ENCODE results near the gene CD180.

CD180 gene
- 0.07 to 0.24 reads per million in 2 donors for total RNA-seq

DNA sequence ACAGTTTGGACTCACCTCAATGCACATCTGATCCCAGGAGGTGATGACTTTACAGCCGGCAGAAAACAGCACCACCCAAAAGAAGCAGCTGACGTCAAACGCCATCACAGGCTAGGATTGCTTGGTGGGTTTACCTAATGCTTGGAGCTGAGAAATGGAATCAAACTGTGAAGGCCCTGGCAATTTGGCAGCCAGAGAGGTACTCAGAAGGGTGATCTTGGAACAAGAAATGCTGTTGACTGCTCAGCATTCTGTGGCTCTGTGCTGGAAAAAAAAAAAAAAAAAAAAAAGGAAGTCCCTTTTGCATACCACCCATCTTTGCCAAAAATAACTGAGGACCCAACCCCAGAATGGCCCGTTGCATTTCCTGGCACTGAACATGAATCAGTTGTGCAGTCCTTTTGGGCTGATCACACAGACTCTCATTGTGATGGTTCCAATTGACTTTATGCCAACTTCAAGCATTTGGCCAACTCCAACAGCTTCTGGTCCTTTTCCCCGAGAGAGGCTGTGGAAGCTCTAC lies at the start of gene CD180:
CD180 (minus strand) TSS at position 263 of the 523 bp plus-strand sequence; CDS start at position 105, 158 bp downstream.
- DNase-seq, result no peak

DNA sequence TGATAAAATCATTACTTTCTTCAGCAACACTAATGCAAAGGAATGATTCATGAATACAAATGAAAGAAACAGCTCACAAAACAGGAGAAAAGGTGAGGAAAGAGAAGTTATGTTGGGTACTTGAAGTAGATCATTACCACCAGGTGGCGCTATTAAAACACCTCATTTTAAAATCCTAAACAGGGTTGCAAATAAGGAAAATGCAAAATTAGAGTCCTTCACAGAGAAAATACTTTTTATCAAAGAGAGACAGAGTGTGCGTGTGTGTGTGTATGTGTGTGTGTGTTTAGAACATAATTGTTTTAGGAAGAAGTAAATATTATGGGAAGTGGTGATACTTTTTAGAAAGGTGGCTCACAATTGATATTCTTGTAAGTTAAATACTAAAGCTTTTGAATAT lies 49.5 kb upstream of the CD180 start:
- DNase-seq, result no peak

DNA sequence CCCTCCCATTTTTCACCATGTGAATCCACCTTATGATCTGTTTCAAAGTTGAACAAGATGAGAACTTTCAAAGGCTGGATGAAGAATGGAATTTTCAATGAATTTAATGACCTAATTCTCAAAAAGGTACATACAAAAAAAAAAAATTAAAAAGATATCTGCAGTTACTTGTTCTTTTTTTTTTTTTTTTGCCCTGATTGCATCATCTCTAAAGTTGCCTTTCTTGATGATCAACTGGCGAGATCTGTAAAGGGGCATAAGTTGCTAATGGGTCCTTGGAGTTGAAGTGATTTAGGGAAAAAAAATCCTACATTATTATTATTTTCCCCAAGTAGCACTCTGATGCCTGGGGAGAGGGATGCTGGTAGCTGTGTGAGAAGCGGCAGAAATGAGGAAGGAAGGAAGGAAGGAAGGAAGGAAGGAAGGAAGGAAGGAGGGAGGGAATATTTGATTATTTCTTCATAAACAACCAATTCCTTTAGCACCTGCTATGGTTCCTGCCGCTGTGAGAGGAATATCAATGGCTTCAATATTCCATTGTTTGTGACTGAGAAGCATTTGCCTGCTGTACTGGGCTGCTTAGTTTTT lies 48.8 kb upstream of the CD180 start:
- DNase-seq, result no peak

DNA sequence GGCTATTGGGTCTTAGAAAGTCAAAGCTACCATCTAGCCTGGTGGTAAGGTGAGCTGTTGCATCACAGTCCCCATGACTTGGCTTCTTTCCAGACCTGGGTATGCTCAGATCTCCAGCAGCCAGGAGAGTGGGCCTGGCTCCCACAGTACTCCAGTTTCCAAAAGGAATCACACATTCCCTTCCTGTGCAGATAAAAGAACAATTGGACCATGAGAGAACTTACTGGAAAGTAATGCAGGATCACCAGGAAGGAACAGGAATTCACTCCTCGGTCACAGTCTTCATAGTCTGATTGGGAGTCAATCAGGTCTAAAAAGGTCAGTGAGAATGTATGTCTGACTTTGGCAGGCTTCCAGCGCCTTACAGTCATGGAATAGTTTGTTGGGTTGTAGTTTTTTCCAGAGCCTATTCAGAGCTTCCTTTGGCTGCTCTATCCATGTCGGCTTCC lies 47.8 kb upstream of the CD180 start:
- no peak for DNase-seq

DNA sequence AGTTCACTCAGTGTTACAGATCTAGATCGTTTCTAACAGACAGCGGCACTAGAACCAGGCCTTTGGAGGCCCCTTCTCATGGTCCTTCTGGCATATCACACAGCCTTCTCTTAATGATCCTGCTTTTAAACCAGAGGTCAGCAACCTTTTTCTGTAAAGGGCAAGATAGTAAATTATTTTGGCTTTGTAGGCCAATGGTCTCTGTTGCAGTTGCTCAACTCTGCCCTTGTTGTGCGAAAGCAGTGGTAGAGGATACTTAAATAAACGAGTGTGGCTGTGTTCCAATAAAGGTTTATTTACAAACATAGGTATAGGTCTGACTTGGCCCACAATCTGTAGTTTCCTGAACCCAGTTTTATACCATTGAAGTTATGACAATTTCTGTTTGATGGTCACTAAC lies 47.3 kb upstream of the CD180 start:
- no peak for DNase-seq

DNA sequence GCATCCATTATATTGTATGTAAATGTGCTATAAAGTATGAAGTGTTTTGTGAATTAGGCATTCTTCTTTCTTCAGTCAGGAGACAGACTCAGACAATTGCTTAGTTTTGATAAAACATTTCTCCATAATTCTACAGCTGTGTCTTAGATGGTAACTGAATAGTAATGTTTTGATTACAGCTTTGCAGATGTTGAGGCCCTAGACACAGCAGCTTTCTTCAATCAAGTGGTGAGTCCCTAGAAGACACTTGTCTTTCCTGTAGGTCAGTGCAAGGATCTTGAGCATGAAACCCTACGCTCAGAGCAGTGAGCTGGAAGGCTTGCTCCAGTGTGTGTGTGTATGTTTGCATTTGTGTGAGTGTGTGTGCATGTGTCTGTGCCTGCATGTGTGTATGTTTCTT lies 46.8 kb upstream of the CD180 start:
- no peak for DNase-seq

DNA sequence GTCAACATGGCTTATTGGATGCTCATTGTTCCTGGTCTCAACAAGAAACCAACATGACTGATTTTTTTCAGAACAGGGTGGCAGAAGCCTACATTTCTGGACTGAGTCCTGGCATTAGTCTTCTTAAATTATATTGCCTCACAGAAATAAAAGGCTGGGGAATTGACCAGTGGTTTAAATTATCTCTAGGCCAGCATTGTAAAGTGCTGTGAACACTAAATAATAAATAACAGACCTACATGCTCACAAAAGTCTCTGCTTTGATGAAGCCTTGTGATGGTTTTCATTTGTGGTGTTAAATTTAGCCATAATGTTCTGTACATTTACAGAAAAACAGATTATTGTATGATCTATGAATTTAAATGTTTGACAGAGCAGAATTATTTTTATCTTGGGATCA lies 44.7 kb upstream of the CD180 start:
- no peak for DNase-seq

DNA sequence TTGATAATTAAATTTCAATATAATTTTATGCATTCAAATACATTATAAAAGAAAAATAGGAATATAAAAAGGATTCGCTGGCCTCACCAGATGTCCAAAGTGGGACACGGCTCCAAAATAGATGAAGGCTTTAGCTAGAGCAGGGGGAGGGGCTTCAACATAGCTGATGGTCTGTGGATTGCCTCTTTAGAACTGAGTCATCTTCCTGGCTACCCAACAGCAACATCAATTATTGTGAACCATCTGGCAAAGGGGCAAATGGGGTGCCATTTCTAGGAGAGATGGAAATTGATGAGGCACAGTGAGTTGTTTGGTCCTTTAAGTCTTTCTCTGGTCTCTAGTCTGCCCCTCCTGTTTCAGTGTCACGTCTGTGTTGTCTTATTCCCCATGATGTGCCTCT lies 44.2 kb upstream of the CD180 start:
- DNase-seq, result no peak

DNA sequence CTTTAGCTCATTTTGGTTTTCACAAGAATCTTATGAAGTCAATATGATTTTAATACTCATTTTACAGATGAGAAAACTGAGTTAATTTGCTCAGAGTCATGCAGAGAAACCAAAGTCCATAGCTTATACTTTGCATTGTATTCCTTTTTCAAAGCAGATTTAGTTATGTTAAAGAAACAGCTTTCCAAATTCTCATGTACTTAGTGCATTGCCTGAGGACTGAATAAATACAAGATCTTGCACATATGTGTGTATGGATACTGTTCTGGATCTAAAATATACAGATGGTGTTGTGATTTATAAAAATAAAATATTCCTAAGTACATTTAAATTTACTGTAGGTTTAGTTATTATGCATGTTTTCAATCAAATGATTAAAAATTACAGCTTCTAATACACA lies 43.5 kb upstream of the CD180 start:
- DNase-seq, result no peak

DNA sequence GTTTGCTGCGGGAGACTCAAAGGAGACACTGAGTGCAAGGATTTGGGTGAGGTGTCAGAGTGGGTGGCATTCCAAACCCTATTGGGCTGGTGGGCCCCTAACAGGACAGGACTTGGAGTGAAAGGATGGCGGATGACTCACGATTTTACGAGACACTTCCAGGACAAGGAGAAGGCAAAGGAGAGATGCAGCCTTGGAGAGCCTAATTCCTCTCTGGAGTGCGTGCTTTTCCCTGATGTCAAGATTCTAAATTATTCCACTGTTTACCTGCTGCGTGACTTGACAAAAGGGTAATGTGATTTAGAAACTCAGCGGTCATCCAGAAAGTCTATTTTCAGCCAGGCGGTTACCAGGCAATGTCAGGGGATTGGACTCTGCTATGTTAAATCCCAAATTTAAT lies 41.6 kb upstream of the CD180 start:
- no peak for DNase-seq

DNA sequence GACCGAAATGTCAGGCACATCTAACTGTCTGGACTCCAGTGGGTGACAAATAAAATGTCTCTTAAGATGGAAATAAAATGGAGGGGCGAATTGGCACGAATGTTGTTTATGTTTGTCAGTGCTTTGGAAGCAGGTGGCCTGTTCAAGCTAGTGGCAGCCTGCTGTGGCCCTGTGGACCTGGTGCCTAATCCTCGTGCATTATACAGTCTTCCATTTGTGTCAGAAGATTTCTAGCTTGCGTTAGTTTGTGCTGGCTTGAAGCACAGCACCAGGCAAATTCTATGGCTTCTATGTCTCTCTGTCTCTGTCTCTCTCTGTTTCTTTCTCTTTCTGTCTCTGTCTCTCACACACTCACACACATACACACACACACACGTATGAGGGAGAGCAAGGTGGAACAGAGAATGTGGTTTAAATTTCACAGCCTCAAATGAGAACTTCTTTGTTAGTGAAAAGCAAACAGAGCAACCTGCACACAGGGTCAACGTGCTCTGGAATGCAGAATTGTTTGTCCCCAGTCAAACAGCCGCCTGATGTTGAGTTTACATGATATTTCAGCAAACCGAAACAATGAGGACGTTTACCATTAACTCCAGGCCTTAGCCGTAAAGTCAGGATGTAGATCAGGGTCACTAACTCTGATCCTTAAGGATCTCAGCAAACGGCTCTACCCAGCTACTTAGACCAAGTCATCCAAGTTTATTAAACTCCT lies 39.0 kb upstream of the CD180 start:
- no peak for DNase-seq

DNA sequence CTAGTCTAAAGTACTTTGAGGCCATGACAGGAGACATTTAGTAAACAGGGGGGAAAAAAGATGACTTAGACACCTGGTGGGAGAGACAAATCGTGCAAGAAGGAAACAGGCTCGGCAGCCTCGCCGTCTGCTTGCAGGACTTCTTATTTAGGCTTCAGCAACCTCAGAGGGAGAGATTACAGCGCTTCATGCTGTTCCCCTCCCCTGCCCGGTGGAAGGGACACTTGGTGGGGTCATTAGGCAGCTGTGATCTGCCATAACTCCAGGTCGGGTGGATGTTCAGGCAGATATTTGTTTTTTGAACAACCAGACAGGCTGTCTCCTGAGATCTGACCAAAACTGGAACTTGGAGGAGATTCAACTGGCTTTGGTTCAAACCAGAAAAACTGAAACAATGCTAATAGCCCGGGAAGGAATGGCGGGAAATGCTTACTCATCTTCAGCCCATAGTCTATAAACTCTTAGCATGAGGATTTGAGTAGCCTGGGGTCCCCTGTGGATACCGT lies 38.1 kb upstream of the CD180 start:
- DNase-seq, result no peak

DNA sequence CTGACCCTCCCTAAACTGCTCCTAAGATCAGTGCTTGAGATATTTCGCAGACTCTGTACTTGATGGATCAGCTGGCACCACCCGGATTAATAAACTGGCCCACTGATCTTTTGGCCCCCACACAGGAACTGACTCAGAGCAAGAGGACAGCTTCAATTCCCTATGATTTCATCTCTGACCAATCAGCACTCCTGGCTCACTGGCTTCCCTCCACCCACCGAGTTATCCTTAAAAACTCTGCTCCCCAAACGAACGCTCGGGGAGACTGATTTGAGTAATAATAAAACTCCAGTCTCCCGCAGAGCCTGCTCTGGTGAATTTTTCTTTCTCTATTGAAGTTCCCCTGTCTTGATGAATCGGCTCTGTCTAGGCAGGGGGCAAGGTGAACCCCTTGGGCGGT lies 36.5 kb upstream of the CD180 start:
- no peak for DNase-seq

DNA sequence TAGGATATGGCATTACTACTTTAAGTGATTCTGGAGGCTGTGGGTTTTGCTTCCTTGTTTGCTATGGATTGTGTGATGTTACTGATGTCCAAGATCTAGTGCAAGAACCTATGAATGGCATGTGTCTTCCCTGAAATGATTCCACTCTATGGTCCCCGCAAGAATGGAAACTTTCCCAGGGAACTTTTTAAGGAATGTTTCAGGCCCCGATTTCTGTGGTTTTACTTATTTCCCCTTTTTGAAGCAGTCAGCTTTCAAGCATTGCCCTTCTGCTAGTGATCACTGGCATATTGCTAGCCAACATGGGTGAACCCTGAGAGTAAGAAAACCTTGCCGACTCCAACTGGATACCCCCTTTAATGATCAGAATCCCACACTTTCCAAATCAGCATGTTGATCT lies 26.6 kb upstream of the CD180 start:
- no peak for DNase-seq

DNA sequence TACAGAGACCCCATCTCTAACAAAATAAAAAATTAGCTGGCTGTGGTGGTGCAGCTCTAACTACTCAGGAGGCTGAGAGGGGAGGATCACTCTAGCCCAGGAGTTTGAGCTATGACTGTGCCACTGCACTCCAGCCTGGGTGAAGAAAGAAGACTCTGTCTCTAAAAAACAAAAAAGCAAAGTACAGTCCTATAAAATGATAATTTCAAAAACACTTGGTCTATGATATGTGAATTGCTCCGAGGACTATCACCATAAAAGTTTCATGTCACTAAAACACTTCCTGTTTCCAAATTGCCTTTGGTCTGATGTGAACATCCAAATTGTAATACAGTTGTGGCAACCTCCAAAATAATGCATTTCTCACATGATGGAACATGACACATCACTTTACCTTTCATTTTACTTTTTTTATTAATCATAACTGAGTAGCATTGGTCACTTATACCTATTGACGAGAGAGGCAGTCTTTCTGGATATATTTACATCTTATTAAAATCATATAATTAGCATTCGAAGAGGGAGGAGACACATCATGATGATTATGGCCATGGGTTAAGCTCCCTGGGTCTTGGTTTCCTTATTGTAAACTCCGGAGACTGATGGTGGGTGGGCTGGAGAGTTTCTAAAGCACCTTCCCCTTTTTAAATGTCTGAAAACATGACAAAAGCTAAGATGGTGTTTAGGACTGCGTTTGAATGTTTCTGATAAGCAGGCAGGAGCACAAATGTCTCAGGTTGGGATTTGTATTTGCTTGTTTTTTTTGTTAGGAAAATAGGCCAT lies 25.8 kb upstream of the CD180 start:
- no peak for DNase-seq

DNA sequence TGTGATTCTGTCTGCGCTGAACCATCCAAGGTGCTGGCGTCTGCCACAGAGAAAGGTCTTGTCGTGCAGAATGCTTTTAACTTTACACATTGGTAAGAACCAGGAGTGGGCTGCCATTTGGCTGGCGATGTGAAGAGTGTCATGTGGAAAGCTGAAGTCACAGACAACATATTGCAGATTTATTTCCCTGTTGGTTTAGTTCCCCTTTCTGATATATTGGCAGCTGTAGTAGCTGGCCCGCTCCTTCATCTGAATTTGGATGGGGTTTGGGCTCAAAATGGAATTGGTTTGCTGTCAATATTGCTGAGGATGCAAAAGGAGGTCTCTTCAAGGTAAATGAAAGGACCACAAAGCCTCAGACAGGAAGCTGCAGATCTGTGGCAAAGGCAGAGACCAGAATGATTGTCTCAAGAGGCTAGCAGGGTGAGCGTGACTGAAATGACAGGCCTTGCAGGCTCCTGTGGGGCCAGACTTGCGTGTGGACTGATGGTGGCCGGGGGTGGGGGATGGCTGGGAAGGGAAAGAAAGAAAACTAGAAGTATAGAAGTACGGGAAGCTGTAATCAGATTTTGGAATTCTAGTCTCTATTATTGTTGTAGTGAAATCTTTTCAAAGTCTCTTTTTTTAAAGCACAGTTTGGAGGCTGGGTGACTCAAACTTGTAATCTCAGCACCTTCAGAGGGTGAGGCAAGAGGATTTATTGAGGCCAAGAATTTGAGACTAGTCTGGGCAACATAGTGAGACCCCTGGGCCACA lies 25.1 kb upstream of the CD180 start:
- peak; percentile 19 for DNase-seq

DNA sequence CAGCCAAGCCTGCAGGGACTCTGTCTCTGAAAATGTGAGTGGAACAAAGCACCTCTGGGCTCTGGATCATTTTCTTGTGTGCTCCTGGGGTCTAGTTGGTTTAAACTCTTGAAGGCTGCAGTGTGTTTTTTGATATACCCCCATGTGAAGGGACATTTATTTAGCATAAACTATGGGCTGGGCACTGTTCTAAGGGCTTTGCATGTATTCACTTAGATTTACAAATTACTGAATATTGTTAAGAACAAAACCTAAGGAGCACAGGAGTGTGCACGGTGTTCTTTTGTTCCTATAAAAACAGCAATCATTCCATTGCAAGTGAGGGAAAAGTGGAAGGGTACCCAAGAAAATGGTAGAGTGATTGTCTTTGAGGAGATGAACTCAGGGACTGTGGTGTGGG lies 20.0 kb upstream of the CD180 start:
- DNase-seq, result no peak

DNA sequence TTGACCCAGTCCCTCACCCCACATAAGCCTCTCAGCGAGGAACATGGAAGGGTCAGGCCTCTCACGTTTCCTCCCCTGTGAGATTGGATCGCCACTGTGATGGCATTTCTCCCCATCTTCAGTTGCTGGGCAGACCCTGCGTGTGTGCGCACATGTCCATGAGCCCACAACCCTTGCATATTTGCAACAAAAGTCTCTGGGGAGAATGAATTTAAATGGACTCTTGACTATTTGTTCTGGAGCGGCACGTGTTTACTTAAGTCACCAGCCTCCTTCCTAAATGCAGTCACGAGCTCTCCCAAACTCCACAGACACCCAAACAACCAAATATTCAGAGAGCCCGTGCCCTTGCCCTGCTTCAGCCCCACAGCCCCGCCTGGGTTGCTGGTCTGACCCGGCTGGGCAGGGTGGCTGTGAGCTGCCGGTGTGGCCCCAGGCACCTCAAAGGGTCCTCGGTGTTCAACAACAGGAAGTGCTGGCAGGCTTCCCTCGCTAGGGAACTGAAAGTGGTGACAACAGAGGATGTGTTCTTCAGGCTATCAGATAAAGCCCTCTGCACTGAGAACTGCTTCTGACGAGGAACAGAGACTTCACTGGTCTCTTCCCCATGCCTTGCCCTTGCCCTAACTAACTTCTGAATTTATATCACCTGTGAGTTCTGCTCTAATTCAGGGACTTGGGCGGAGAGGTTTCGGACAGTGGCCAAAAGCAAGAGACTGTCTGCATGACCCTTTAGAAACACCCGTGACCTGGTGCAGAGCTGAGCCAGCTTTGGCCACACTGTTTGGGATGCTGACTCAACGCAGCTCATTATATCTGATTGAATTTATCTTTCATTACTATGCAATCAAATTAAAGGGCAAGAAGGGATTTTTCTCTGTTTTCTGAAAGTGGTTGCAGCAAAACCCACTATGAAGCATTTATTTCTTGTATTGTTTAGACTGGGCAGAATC lies 19.2 kb upstream of the CD180 start:
- DNase-seq, result peak; percentile 49

DNA sequence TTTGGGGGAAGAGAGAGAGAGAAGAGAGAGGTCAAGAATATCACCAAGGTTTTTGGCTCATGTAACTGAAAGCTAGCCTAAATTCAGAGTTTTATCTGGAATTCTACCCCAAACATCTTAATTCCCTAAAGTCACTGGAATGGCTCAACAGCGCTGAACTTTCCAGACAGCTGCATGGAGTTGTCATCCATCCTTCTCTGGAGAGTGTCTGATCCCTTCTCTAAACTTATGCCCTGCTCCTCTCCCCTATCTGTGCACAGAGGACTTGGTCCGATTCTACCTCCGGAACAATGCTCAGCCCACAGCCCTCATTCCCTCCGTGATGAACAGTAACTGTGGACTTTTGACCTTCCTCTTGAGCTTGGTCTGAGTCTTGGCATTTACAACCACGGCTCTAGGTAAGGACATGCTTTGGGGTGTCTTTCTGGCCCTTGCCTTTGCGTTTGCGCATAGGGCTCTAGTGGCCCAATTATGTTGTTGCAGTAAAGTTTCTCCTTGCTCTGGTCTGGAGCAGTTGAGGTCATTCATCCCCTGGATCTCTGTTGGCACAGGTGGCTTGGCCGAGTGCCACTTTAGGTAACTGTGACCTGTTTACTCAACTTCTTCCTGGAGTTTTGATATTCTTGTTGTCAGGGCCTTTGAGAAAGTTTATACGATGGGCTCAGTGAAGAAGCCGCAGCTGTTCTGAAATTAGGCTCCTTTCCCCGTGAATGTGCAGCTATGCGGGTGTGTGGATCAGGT lies 18.3 kb upstream of the CD180 start:
- no peak for DNase-seq

DNA sequence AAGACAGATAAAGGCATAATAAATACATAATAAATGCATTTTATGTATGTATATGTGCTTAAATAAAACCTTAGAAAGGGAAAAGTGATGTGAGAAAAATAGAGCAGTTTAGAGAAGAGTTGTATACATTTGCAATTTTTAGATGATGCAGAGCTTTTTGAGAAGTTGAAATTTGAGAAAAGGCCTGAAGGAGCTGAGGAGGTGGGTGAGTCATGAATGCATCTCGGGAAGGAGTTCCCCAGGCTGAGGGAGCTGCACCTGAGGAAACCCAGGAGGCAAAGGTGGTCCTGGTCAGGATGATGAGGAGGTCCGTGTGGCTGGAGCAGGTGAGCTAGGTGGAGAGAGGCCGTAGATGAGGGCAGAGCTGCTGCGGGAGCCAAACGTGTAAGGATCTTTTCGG lies 17.4 kb upstream of the CD180 start:
- DNase-seq, result no peak

DNA sequence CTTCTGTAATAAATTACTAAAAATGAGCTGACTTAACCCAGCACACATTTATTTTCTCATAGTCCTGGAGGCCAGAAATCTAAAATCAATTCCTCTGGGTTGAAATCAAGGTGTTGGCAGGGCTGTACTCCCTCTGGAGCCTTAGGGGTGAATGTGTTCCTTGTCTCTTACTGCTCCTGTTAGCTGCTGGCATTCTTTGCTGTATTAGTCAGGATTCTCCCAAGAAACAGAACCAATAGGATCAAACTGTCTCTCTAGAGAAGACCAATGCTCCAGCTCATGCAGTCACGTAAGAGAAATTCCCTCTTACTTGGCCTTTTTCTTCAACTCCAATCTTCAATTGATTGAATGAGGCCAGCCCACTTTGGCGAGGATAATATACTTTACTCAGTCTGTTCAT lies 15.3 kb upstream of the CD180 start:
- no peak for DNase-seq
